ENCODE results near the gene TMC7. TPM values are rescaled to one million over a fixed set of nuclear protein-coding genes. Genes with fewer than 3 reads are reported as not detected.

TMC7 gene
- total RNA-seq, 2 experiments from 2014 or later, result not detected

GRCh38 chr16:19008245-19009169 lies 24.8 kb downstream of the TMC7 start:
- no peaks in the 10 kb centered on the region for H3K27me3 Mint-ChIP-seq (ENCODE audit: low read depth)
- no peaks in the 10 kb centered on the region for H3K4me1 Mint-ChIP-seq (ENCODE audit: low read depth)
- H3K27ac Mint-ChIP-seq, result no peak overlapping the region
- H3K4me3 Mint-ChIP-seq, result no peak overlapping the region
- peaks cover 4% of the 10 kb centered on the region for H3K9me3 Mint-ChIP-seq
- H3K36me3 Mint-ChIP-seq (ENCODE audit: low read depth), result no peaks in the 10 kb centered on the region
- DNase-seq, result no peak
- intact Hi-C loops (cut with micrococcal nuclease), result no loop called here
- CTCF ChIA-PET, result interaction anchor here (0.9 kb wide), 1 partner anchor 40 kb away, joined by 4 read pairs; no protein-coding TSS in a partner anchor

GRCh38 chr16:19011169-19011731 lies 27.5 kb downstream of the TMC7 start:
- CTCF ChIA-PET, result no interaction called here
- DNase-seq, result no peak
- intact Hi-C loops (cut with micrococcal nuclease), result no loop called here
- H3K27me3 Mint-ChIP-seq (ENCODE audit: low read depth), result no peaks in the 10 kb centered on the region
- peaks cover 4% of the 10 kb centered on the region for H3K9me3 Mint-ChIP-seq
- no peaks in the 10 kb centered on the region for H3K4me1 Mint-ChIP-seq (ENCODE audit: low read depth)
- no peak overlapping the region for H3K4me3 Mint-ChIP-seq
- no peaks in the 10 kb centered on the region for H3K36me3 Mint-ChIP-seq (ENCODE audit: low read depth)
- H3K27ac Mint-ChIP-seq, result no peak overlapping the region

- no peak for DNase-seq
- Mint-ChIP-seq H3K9me3 (peaks cover 4% of the 10 kb centered on the region), H3K27ac (no peak overlapping the region), H3K4me3 (no peak overlapping the region), H3K36me3 (ENCODE audit: low read depth) (no peaks in the 10 kb centered on the region), H3K4me1 (ENCODE audit: low read depth) (no peaks in the 10 kb centered on the region), H3K27me3 (ENCODE audit: low read depth) (no peaks in the 10 kb centered on the region)
- CTCF ChIA-PET, result no interaction called here
- intact Hi-C loops (cut with micrococcal nuclease), result no loop called here
Measured at GRCh38 chr16:19014461-19014860, 30.7 kb downstream of the TMC7 start.

GRCh38 chr16:19017179-19017578 lies 33.4 kb downstream of the TMC7 start:
- Mint-ChIP-seq H3K27ac (no peak overlapping the region), H3K27me3 (ENCODE audit: low read depth) (no peaks in the 10 kb centered on the region), H3K36me3 (ENCODE audit: low read depth) (no peaks in the 10 kb centered on the region), H3K4me1 (ENCODE audit: low read depth) (no peaks in the 10 kb centered on the region), H3K4me3 (no peak overlapping the region), H3K9me3 (no peaks in the 10 kb centered on the region)
- CTCF ChIA-PET, result no interaction called here
- intact Hi-C loops (cut with micrococcal nuclease), result no loop called here
- no peak for DNase-seq

- no peak overlapping the region for H3K4me3 Mint-ChIP-seq
- H3K9me3 Mint-ChIP-seq, result no peaks in the 10 kb centered on the region
- H3K27ac Mint-ChIP-seq, result no peak overlapping the region
- H3K36me3 Mint-ChIP-seq (ENCODE audit: low read depth), result no peaks in the 10 kb centered on the region
- CTCF ChIA-PET, result no interaction called here
- no peaks in the 10 kb centered on the region for H3K27me3 Mint-ChIP-seq (ENCODE audit: low read depth)
- intact Hi-C loops (cut with micrococcal nuclease), result no loop called here
- no peaks in the 10 kb centered on the region for H3K4me1 Mint-ChIP-seq (ENCODE audit: low read depth)
- no peak for DNase-seq
Measured at GRCh38 chr16:19020689-19021088, 37.0 kb downstream of the TMC7 start.

- CTCF ChIA-PET, result no interaction called here
- DNase-seq, result no peak
- intact Hi-C loops (cut with micrococcal nuclease), result no loop called here
- Mint-ChIP-seq H3K27ac (no peak overlapping the region), H3K4me3 (no peak overlapping the region), H3K4me1 (ENCODE audit: low read depth) (no peaks in the 10 kb centered on the region), H3K9me3 (no peaks in the 10 kb centered on the region), H3K36me3 (ENCODE audit: low read depth) (no peaks in the 10 kb centered on the region), H3K27me3 (ENCODE audit: low read depth) (no peaks in the 10 kb centered on the region)
Measured at GRCh38 chr16:19021747-19022146, 38.0 kb downstream of the TMC7 start.

GRCh38 chr16:19027416-19027815 lies 43.7 kb downstream of the TMC7 start:
- intact Hi-C loops (cut with micrococcal nuclease), result no loop called here

GRCh38 chr16:19029980-19030379 lies 46.2 kb downstream of the TMC7 start:
- H3K27me3 Mint-ChIP-seq (ENCODE audit: low read depth), result peaks cover 7% of the 10 kb centered on the region

More at GRCh38 chr16:19027416-19027815, 43.7 kb downstream of the TMC7 start:
- CTCF ChIA-PET, result no interaction called here
- Mint-ChIP-seq H3K36me3 (ENCODE audit: low read depth) (no peaks in the 10 kb centered on the region), H3K4me3 (no peak overlapping the region), H3K27ac (no peak overlapping the region), H3K9me3 (no peaks in the 10 kb centered on the region), H3K4me1 (ENCODE audit: low read depth) (no peaks in the 10 kb centered on the region), H3K27me3 (ENCODE audit: low read depth) (peaks cover 2% of the 10 kb centered on the region)
- DNase-seq, result no peak

GRCh38 chr16:19031738-19032137 lies 48.0 kb downstream of the TMC7 start:
- Mint-ChIP-seq H3K27ac (no peak overlapping the region), H3K9me3 (peaks cover 10% of the 10 kb centered on the region), H3K27me3 (ENCODE audit: low read depth) (peaks cover 7% of the 10 kb centered on the region), H3K4me1 (ENCODE audit: low read depth) (no peaks in the 10 kb centered on the region), H3K36me3 (ENCODE audit: low read depth) (no peaks in the 10 kb centered on the region), H3K4me3 (no peak overlapping the region)
- intact Hi-C loops (cut with micrococcal nuclease), result no loop called here
- CTCF ChIA-PET, result no interaction called here
- no peak for DNase-seq

More at GRCh38 chr16:19029980-19030379, 46.2 kb downstream of the TMC7 start:
- H3K4me3 Mint-ChIP-seq, result no peak overlapping the region
- CTCF ChIA-PET, result no interaction called here
- no peak for DNase-seq
- no peak overlapping the region for H3K27ac Mint-ChIP-seq
- intact Hi-C loops (cut with micrococcal nuclease), result no loop called here
- H3K9me3 Mint-ChIP-seq, result peaks cover 5% of the 10 kb centered on the region
- no peaks in the 10 kb centered on the region for H3K36me3 Mint-ChIP-seq (ENCODE audit: low read depth)
- H3K4me1 Mint-ChIP-seq (ENCODE audit: low read depth), result no peaks in the 10 kb centered on the region

- peaks cover 7% of the 10 kb centered on the region for H3K27me3 Mint-ChIP-seq (ENCODE audit: low read depth)
- no peaks in the 10 kb centered on the region for H3K4me1 Mint-ChIP-seq (ENCODE audit: low read depth)
- DNase-seq, result no peak
- CTCF ChIA-PET, result no interaction called here
- no peak overlapping the region for H3K4me3 Mint-ChIP-seq
- H3K9me3 Mint-ChIP-seq, result peaks cover 10% of the 10 kb centered on the region
- intact Hi-C loops (cut with micrococcal nuclease), result no loop called here
- no peak overlapping the region for H3K27ac Mint-ChIP-seq
- H3K36me3 Mint-ChIP-seq (ENCODE audit: low read depth), result no peaks in the 10 kb centered on the region
Measured at GRCh38 chr16:19033761-19034160, 50.0 kb downstream of the TMC7 start.

GRCh38 chr16:19040400-19040799 lies 56.7 kb downstream of the TMC7 start:
- H3K9me3 Mint-ChIP-seq, result peaks cover 3% of the 10 kb centered on the region
- H3K4me3 Mint-ChIP-seq, result no peak overlapping the region
- intact Hi-C loops (cut with micrococcal nuclease), result no loop called here
- no peaks in the 10 kb centered on the region for H3K36me3 Mint-ChIP-seq (ENCODE audit: low read depth)
- CTCF ChIA-PET, result no interaction called here
- H3K4me1 Mint-ChIP-seq (ENCODE audit: low read depth), result no peaks in the 10 kb centered on the region
- H3K27me3 Mint-ChIP-seq (ENCODE audit: low read depth), result no peaks in the 10 kb centered on the region
- no peak overlapping the region for H3K27ac Mint-ChIP-seq
- DNase-seq, result no peak

- no peak overlapping the region for H3K27ac Mint-ChIP-seq
Measured at GRCh38 chr16:19044769-19045168, 61.0 kb downstream of the TMC7 start.

GRCh38 chr16:19046062-19046461 lies 62.3 kb downstream of the TMC7 start:
- Mint-ChIP-seq H3K27ac (no peak overlapping the region), H3K9me3 (no peaks in the 10 kb centered on the region), H3K4me1 (ENCODE audit: low read depth) (no peaks in the 10 kb centered on the region), H3K4me3 (no peak overlapping the region), H3K27me3 (ENCODE audit: low read depth) (no peaks in the 10 kb centered on the region), H3K36me3 (ENCODE audit: low read depth) (no peaks in the 10 kb centered on the region)
- CTCF ChIA-PET, result interaction anchor here (0.6 kb wide), 1 partner anchor 74 kb away, joined by 3 read pairs; no protein-coding TSS in a partner anchor
- no peak for DNase-seq
- intact Hi-C loops (cut with micrococcal nuclease), result no loop called here

More at GRCh38 chr16:19044769-19045168, 61.0 kb downstream of the TMC7 start:
- H3K4me3 Mint-ChIP-seq, result no peak overlapping the region
- CTCF ChIA-PET, result no interaction called here
- H3K4me1 Mint-ChIP-seq (ENCODE audit: low read depth), result no peaks in the 10 kb centered on the region
- no peak for DNase-seq
- no peaks in the 10 kb centered on the region for H3K36me3 Mint-ChIP-seq (ENCODE audit: low read depth)
- no peaks in the 10 kb centered on the region for H3K27me3 Mint-ChIP-seq (ENCODE audit: low read depth)
- no peaks in the 10 kb centered on the region for H3K9me3 Mint-ChIP-seq
- intact Hi-C loops (cut with micrococcal nuclease), result no loop called here
